H1 (cell line): ENCODE data around the gene POU6F2. TPM values are rescaled to one million over a fixed set of nuclear protein-coding genes. Genes with fewer than 3 reads are reported as not detected.

Experiments used
- BCL11A ChIP-seq, 2 experiments: IDR thresholded peaks; one replicate each; pipeline ENCODE4 v1.6.1; 2011; ENCODE audit warnings: low read depth in 2 of 2, low read length in 2 of 2, mild to moderate bottlenecking in 2 of 2
- CHD1 ChIP-seq: IDR thresholded peaks from 2 replicates; pipeline ENCODE4 v1.6.1; 2012; ENCODE audit warnings: low read depth, low read length, improper control_type of control experiment
- JUN ChIP-seq: IDR thresholded peaks from 2 replicates; pipeline ENCODE4 v1.6.1; 2011; ENCODE audit warnings: low read depth, mild to moderate bottlenecking, improper control_type of control experiment, low read length
- KDM1A ChIP-seq: fragments of 200-600, 300-600 bp; sonication (generic); IDR thresholded peaks from 2 replicates; pipeline ENCODE4 v1.7.1; 2016; ENCODE audit warnings: mild to moderate bottlenecking, low read length, borderline replicate concordance
- RFX5 ChIP-seq: IDR thresholded peaks from 2 replicates; pipeline ENCODE4 v1.6.1; 2011; ENCODE audit warnings: low read depth, low read length, improper control_type of control experiment, borderline replicate concordance
- SRF ChIP-seq: IDR thresholded peaks from 2 replicates; pipeline ENCODE4 v1.6.1; 2011; ENCODE audit warnings: mild to moderate bottlenecking, low read depth, low read length, moderate library complexity
- polyA plus RNA-seq, 7 experiments: library from polyadenylated mRNA; depleted of rRNA in 3 of 7; stranded (reverse) in 5 of 7; unstranded in 2 of 7; fragments of >200 nt in 5 of 7; fragments of 200-250 nt in 2 of 7; gene quantifications; 1 replicate in 5 of 7; 2 replicates in 1 of 7; 4 replicates in 1 of 7; pipeline versions ENCODE4 v1.2.1 to v1.2.3, GENCODE V29; 2011 to 2013; ENCODE audit warnings: missing spikeins in 2 of 7, mixed read lengths in 2 of 7
- total RNA-seq: library from RNA; stranded (reverse); fragmentation: NEBNext Ultra II Directional; extraction: Animal tissue kit (Norgen Biotek cat#: 25700); gene quantifications from 2 replicates; pipeline ENCODE4 v1.2.1, GENCODE V29; 2021
- TF ChIP-seq, protein P1 (sequence below): fragments of 300-600 bp; sonication (generic); IDR thresholded peaks from 2 replicates; pipeline ENCODE4 v1.7.1; 2012; ENCODE audit warnings: low read length, moderate library complexity, mild to moderate bottlenecking, inconsistent platforms; ENCODE audit not compliant: insufficient replicate concordance

POU6F2 gene
- total and polyA plus RNA-seq, 2 of the 8 experiments (the other 6 are each of a cell fraction or from before 2014, with no cell fraction given) = 1.1 to 2.0 TPM

GRCh38 chr7:39027491-39027890 lies 49.8 kb downstream of the POU6F2 start (continued):
- TF ChIP-seq BCL11A (IDR thresholded peaks at IDR 0.05; ENCODE audit: low read depth in 2 of 2, low read length in 2 of 2) (no peak), SRF (no peak), JUN (no peak), RFX5 (no peak), KDM1A (no peak), CHD1 (no peak)
- TF ChIP-seq, protein P1, sequence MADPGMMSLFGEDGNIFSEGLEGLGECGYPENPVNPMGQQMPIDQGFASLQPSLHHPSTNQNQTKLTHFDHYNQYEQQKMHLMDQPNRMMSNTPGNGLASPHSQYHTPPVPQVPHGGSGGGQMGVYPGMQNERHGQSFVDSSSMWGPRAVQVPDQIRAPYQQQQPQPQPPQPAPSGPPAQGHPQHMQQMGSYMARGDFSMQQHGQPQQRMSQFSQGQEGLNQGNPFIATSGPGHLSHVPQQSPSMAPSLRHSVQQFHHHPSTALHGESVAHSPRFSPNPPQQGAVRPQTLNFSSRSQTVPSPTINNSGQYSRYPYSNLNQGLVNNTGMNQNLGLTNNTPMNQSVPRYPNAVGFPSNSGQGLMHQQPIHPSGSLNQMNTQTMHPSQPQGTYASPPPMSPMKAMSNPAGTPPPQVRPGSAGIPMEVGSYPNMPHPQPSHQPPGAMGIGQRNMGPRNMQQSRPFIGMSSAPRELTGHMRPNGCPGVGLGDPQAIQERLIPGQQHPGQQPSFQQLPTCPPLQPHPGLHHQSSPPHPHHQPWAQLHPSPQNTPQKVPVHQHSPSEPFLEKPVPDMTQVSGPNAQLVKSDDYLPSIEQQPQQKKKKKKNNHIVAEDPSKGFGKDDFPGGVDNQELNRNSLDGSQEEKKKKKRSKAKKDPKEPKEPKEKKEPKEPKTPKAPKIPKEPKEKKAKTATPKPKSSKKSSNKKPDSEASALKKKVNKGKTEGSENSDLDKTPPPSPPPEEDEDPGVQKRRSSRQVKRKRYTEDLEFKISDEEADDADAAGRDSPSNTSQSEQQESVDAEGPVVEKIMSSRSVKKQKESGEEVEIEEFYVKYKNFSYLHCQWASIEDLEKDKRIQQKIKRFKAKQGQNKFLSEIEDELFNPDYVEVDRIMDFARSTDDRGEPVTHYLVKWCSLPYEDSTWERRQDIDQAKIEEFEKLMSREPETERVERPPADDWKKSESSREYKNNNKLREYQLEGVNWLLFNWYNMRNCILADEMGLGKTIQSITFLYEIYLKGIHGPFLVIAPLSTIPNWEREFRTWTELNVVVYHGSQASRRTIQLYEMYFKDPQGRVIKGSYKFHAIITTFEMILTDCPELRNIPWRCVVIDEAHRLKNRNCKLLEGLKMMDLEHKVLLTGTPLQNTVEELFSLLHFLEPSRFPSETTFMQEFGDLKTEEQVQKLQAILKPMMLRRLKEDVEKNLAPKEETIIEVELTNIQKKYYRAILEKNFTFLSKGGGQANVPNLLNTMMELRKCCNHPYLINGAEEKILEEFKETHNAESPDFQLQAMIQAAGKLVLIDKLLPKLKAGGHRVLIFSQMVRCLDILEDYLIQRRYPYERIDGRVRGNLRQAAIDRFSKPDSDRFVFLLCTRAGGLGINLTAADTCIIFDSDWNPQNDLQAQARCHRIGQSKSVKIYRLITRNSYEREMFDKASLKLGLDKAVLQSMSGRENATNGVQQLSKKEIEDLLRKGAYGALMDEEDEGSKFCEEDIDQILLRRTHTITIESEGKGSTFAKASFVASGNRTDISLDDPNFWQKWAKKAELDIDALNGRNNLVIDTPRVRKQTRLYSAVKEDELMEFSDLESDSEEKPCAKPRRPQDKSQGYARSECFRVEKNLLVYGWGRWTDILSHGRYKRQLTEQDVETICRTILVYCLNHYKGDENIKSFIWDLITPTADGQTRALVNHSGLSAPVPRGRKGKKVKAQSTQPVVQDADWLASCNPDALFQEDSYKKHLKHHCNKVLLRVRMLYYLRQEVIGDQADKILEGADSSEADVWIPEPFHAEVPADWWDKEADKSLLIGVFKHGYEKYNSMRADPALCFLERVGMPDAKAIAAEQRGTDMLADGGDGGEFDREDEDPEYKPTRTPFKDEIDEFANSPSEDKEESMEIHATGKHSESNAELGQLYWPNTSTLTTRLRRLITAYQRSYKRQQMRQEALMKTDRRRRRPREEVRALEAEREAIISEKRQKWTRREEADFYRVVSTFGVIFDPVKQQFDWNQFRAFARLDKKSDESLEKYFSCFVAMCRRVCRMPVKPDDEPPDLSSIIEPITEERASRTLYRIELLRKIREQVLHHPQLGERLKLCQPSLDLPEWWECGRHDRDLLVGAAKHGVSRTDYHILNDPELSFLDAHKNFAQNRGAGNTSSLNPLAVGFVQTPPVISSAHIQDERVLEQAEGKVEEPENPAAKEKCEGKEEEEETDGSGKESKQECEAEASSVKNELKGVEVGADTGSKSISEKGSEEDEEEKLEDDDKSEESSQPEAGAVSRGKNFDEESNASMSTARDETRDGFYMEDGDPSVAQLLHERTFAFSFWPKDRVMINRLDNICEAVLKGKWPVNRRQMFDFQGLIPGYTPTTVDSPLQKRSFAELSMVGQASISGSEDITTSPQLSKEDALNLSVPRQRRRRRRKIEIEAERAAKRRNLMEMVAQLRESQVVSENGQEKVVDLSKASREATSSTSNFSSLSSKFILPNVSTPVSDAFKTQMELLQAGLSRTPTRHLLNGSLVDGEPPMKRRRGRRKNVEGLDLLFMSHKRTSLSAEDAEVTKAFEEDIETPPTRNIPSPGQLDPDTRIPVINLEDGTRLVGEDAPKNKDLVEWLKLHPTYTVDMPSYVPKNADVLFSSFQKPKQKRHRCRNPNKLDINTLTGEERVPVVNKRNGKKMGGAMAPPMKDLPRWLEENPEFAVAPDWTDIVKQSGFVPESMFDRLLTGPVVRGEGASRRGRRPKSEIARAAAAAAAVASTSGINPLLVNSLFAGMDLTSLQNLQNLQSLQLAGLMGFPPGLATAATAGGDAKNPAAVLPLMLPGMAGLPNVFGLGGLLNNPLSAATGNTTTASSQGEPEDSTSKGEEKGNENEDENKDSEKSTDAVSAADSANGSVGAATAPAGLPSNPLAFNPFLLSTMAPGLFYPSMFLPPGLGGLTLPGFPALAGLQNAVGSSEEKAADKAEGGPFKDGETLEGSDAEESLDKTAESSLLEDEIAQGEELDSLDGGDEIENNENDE = no peak
